ENCODE data around the gene TOMM20. TPM values are rescaled to one million over a fixed set of nuclear protein-coding genes. Genes with fewer than 3 reads are reported as not detected.

The TOMM20 gene
- total RNA-seq, 8 experiments from 2014 or later, result 110 to 371 (median 210) TPM

DNA sequence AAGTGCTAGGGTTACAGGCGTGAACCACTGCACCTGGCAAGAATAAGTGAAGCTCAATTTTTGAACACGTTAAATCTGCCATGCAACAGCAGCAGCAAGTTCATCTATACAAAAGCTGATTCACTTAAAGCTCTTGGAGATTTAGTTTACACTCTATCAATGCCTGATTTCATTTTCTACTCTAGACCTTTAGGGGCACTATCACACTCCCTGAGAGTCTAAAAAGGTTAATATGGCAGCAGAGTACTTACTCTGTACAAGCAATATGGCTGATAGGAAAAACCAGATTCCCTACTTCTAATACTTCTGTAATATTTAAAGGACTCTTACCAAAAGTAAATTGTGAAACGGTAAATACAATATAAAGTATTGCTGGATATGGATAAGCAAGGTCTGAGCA, 27.6 kb upstream of the TOMM20 start:
- no peak for ATAC-seq (replicated peaks in 6 of 8)

DNA sequence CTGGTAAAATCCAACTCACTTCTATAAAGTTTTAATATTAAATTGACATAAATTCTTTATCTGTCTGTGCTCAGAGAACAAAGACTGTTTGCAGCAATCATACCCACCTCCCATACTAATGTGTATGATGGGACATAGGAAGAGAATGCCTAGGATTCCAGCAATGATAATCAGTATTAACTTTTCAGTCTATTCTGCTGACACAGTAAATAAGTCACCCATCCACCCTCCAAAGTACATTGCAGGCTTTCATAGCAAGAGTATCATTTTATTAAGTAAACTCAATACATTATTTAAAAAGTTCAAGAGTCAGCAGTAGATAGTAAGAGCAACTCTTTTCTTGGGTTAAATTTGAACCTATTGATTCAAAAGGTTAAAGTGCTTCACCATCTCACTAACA, 23.6 kb upstream of the TOMM20 start:
- in situ Hi-C loops (cut with MboI; ENCODE audit: low pct_unique_long_range_greater_than_20kb in 2 of 9, low sequenced_read_pairs in 9 of 9, unreplicated experiment in 9 of 9), result no loop called here
- Histone ChIP-seq H3K4me1 (replicated peaks in 1 of 2) (no peaks in the 10 kb centered on the region), H3K27ac (no peak overlapping the region), H3K4me3 (no peak overlapping the region)
- no peak for ATAC-seq (replicated peaks in 6 of 8)

More for the DNA sequence above, 27.6 kb upstream of the TOMM20 start:
- H3K4me3 ChIP-seq, result no peak overlapping the region
- in situ Hi-C loops (cut with MboI; ENCODE audit: low pct_unique_long_range_greater_than_20kb in 2 of 9, low sequenced_read_pairs in 9 of 9, unreplicated experiment in 9 of 9), result no loop called here
- no peak overlapping the region for H3K27ac ChIP-seq
- H3K4me1 ChIP-seq (replicated peaks in 1 of 2), result peaks cover 3 to 9% of the 10 kb centered on the region in 2 donors
- 93 to 100% (median 100%) methylated on average over 1 to 3 of the region's 3 CpGs for whole genome bisulfite sequencing, 10 experiments

DNA sequence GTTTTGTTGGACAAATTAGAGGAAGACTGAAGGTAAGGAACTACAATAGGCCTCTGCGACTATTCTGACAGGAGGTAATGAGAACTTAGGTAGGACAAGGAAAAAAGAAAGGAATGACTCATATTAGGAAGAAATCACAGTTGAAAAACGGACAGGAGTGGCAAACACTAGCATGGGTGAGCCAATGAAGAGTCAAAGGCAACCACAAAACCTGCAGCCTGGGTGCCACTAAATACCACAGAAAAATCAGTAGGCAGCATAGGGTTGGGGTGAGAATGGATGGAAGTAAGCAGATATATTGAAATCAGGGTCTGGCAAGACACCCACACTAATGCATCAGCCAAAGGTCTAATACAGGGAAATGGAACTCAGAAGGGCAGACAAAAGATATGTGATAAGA, 22.4 kb upstream of the TOMM20 start:
- no peak for ATAC-seq (replicated peaks in 6 of 8)
- Histone ChIP-seq H3K4me1 (replicated peaks in 1 of 2) (no peaks in the 10 kb centered on the region), H3K4me3 (no peak overlapping the region), H3K27ac (no peak overlapping the region)
- in situ Hi-C loops (cut with MboI; ENCODE audit: low pct_unique_long_range_greater_than_20kb in 2 of 9, low sequenced_read_pairs in 9 of 9, unreplicated experiment in 9 of 9), result no loop called here
- whole genome bisulfite sequencing, 10 experiments, result 80 to 100% (median 100%) methylated on average over 1 to 2 of the region's 2 CpGs; no CpG with 5 or more reads in 1 of the 10 experiments

DNA sequence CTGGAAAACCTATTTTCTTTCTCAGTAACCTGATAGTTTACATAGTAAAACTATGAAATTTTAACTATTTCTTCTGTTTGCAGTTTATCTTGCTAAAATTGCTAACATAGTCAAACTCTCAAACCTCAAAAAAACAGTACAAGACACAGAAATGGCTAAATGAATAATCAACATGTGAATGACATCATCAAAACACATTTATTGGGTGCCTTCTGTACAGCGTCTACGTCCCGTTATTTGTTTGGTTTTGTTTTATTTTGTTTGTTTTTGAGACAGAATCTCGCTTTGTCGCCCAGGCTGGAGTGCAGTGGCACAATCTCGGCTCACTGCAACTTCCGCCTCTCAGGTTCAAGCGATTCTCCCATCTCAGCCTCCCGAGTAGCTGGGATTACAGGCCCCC, 21.2 kb upstream of the TOMM20 start:
- in situ Hi-C loops (cut with MboI; ENCODE audit: low pct_unique_long_range_greater_than_20kb in 2 of 9, low sequenced_read_pairs in 9 of 9, unreplicated experiment in 9 of 9), result no loop called here
- WGBS, 10 experiments, result 67 to 100% (median 96%) methylated on average over 1 to 9 of the region's 9 CpGs; no CpG with 5 or more reads in 2 of the 10 experiments
- H3K27ac ChIP-seq, result no peak overlapping the region
- ATAC-seq (replicated peaks in 6 of 8), result no peak
- no peaks in the 10 kb centered on the region for H3K4me1 ChIP-seq (replicated peaks in 1 of 2)
- no peak overlapping the region for H3K4me3 ChIP-seq

DNA sequence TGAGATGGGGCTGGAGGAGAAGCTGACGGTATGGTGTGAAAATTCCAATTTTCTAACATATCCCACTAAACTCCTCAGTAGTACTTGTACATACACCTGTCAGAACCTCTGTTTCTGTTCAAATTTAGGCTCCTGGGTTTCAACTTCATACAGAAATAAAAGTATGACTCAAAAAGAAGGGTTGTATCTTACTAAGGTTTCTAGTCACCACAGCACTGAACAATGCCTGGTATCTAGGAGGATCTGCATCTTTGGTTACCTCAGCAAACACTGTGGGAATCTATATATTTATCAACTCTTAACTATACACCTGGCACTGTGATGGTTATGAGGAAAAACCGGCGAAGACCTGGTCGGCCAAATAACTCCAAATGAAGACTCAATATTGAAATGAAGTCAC, 18.6 kb upstream of the TOMM20 start:
- H3K4me3 ChIP-seq, result no peak overlapping the region
- no peak for ATAC-seq (replicated peaks in 6 of 8)
- no peak overlapping the region for H3K27ac ChIP-seq
- in situ Hi-C loops (cut with MboI; ENCODE audit: low pct_unique_long_range_greater_than_20kb in 2 of 9, low sequenced_read_pairs in 9 of 9, unreplicated experiment in 9 of 9), result no loop called here
- no peaks in the 10 kb centered on the region for H3K4me1 ChIP-seq (replicated peaks in 1 of 2)
- WGBS, 10 experiments, result 79 to 100% (median 97%) methylated on average over 1 to 4 of the region's 4 CpGs; no CpG with 5 or more reads in 1 of the 10 experiments

DNA sequence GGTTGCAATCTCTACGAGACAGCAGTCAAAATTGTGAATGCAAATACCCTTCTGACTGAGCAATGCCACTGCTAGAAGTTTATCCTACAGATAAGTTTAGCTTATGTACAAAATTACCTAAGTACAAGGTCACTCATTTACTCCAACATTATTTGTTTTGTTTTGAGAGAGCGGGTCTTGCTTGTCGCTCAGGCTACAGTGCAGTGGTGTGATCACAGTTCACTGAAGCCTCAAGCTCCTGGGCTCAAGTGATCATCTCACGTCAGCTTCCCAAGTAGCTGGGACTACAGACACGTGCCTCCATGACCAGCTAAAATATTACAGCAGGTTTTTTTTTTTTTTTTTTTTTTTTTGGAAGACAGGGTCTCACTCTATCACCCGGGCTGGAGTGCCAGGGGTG, 17.0 kb upstream of the TOMM20 start:
- 86 to 100% (median 98%) methylated on average over 1 to 6 of the region's 6 CpGs; no CpG with 5 or more reads in 1 of the 10 experiments for WGBS, 10 experiments
- no peak for ATAC-seq (replicated peaks in 6 of 8)
- Histone ChIP-seq H3K27ac (no peak overlapping the region), H3K4me3 (no peak overlapping the region), H3K4me1 (replicated peaks in 1 of 2) (no peaks in the 10 kb centered on the region)
- in situ Hi-C loops (cut with MboI; ENCODE audit: low pct_unique_long_range_greater_than_20kb in 2 of 9, low sequenced_read_pairs in 9 of 9, unreplicated experiment in 9 of 9), result no loop called here

DNA sequence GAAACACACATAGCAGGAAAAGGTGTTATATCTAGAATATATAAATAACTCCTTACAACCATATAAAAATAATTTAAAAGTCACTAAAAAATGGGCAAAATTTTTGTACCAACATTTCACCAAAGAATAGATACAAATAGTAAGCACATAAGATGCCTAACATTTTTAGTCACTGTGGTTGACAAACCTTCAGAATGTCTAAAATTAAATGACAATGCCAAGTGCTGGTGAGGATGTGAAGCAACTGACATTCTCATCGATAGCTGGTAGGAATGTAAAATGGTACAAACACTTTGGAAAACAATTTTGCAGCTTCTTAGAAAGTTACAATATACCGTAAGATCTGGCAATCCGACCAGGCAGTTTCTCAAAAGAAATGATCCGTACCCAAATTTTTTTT, 14.4 kb upstream of the TOMM20 start:
- no peak overlapping the region for H3K27ac ChIP-seq
- in situ Hi-C loops (cut with MboI; ENCODE audit: low pct_unique_long_range_greater_than_20kb in 2 of 9, low sequenced_read_pairs in 9 of 9, unreplicated experiment in 9 of 9), result no loop called here
- peaks cover 12 to 13% of the 10 kb centered on the region in 2 donors for H3K4me1 ChIP-seq (replicated peaks in 1 of 2)
- 75 to 100% (median 96%) methylated on average over 2 to 4 of the region's 4 CpGs; no CpG with 5 or more reads in 1 of the 10 experiments for WGBS, 10 experiments
- no peak for ATAC-seq (replicated peaks in 6 of 8)
- H3K4me3 ChIP-seq, result no peak overlapping the region

DNA sequence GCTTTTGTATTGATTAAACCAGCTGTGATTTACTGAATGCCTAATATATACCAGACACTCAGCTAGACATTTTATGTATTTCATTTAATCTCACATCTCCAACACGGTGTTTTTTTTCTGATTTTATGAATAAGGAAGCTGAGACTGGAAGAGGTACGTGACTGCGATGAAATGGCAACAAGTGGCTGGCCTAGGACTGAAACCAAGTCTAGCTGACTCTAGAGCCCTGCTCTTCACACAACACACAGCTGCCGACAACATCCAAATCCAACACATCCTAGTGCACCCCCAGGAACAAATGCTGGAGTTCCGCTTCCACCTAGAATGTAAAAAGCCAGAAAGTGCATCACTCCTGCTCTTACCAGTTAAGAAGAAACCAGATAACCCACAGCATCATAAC, 10.7 kb upstream of the TOMM20 start:
- H3K27ac ChIP-seq, result peak overlapping the region in 1 of 2 donors; percentile 24
- peaks cover 12 to 13% of the 10 kb centered on the region in 2 donors for H3K4me1 ChIP-seq (replicated peaks in 1 of 2)
- no peak for ATAC-seq (replicated peaks in 6 of 8)
- no peak overlapping the region for H3K4me3 ChIP-seq
- 75 to 100% (median 96%) methylated on average over 1 to 5 of the region's 5 CpGs; no CpG with 5 or more reads in 1 of the 10 experiments for WGBS, 10 experiments
- in situ Hi-C loops (cut with MboI; ENCODE audit: low pct_unique_long_range_greater_than_20kb in 2 of 9, low sequenced_read_pairs in 9 of 9, unreplicated experiment in 9 of 9), result no loop called here

DNA sequence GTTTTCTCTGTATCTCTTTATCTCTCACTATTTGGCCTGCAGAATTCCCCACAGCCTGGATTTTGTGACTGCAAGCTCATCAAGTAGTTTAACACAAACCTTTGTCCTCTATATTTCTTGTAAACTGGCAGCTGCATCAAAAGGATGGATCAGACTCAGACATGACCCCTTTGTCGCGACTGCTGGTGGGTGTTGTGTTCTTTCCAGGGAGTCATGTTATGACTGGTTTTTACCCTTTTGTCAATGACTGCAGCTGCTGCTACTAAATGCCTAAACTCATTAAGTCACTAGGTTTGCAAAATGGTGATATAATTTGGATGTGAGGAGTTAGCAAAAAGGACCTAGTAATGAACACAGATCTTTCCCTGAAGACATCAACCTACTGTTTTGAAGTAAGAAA, 10.2 kb upstream of the TOMM20 start:
- 57 to 93% (median 71%) methylated on average over 2 of the region's 2 CpGs; no CpG with 5 or more reads in 5 of the 10 experiments for WGBS, 10 experiments
- Histone ChIP-seq H3K4me1 (replicated peaks in 1 of 2) (peaks cover 12 to 13% of the 10 kb centered on the region in 2 donors), H3K27ac (no peak overlapping the region), H3K4me3 (no peak overlapping the region)
- in situ Hi-C loops (cut with MboI; ENCODE audit: low pct_unique_long_range_greater_than_20kb in 2 of 9, low sequenced_read_pairs in 9 of 9, unreplicated experiment in 9 of 9), result no loop called here
- ATAC-seq (replicated peaks in 6 of 8), result peak in 5 of 8 experiments; percentile 19 to 44 (median 36)

DNA sequence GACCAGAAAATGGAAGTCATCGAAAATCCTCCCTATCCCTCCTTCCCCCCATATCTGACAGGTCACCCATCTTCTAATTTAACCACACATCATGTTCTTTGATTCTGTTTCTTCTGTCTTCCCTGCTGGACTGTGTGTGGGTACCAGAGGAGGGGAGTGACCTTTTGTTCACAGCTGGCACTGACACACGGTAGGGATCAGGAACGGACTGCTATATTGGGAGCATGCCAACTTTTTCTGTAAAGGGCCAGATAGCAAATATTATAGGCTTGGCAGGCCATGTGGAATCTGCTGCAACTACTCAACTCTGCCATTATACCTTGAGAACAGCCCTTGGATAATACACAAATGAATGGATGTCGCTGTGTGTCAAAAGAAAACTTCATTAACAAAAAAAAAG, 7.5 kb upstream of the TOMM20 start:
- 20 to 100% (median 75%) methylated on average over 1 to 4 of the region's 4 CpGs for WGBS, 10 experiments
- Histone ChIP-seq H3K4me1 (replicated peaks in 1 of 2) (peaks cover 12 to 13% of the 10 kb centered on the region in 2 donors), H3K4me3 (no peak overlapping the region), H3K27ac (no peak overlapping the region)
- ATAC-seq (replicated peaks in 6 of 8), result no peak
- in situ Hi-C loops (cut with MboI; ENCODE audit: low pct_unique_long_range_greater_than_20kb in 2 of 9, low sequenced_read_pairs in 9 of 9, unreplicated experiment in 9 of 9), result no loop called here

DNA sequence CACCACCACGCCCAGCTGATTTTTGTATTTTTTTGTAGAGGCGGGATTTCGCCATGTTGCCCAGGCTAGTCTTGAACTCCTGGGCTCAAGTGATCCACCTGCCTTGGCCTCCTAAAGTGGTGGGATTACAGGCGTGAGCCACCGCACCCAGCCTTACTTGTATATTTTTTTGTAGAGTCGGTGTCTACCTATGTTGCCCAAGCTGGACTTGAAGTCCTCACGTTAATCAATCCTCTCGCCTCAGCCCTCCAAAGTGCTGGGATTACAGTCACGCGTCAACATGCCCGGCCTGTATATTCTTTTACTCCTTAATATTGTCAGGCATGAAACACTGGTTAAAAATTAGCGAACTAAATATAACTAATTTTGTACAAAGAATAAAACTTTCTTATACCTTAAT, 5.5 kb upstream of the TOMM20 start:
- in situ Hi-C loops (cut with MboI; ENCODE audit: low pct_unique_long_range_greater_than_20kb in 2 of 9, low sequenced_read_pairs in 9 of 9, unreplicated experiment in 9 of 9), result no loop called here
- no peak for ATAC-seq (replicated peaks in 6 of 8)
- no peak overlapping the region for H3K4me3 ChIP-seq
- H3K27ac ChIP-seq, result no peak overlapping the region
- WGBS, 10 experiments, result 91 to 97% (median 97%) methylated on average over 3 to 12 of the region's 12 CpGs; no CpG with 5 or more reads in 1 of the 10 experiments
- H3K4me1 ChIP-seq (replicated peaks in 1 of 2), result peaks cover 9 to 13% of the 10 kb centered on the region in 2 donors

DNA sequence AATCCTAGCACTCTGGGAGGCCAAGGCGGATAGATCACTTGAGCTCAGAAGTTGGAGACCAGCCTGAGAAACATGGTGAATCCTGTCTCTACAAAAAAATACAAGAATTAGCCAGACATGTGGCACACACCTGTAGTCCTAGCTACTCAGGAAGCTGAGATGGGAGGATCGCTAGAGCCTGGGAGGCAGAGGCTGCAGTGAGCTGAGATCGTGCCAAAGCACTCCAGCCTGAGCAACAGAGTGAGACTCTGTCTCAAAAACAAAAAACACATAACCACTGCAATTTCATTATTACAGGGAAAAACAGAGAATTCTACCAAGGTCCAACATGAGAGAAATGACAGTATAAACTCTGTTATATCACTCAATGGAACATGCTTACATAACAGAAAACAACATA, 4.4 kb upstream of the TOMM20 start:
- Histone ChIP-seq H3K27ac (no peak overlapping the region), H3K4me3 (no peak overlapping the region), H3K4me1 (replicated peaks in 1 of 2) (peaks cover 0 to 8% of the 10 kb centered on the region in 2 donors)
- 77 to 100% (median 96%) methylated on average over 1 to 3 of the region's 3 CpGs; no CpG with 5 or more reads in 3 of the 10 experiments for WGBS, 10 experiments
- in situ Hi-C loops (cut with MboI; ENCODE audit: low pct_unique_long_range_greater_than_20kb in 2 of 9, low sequenced_read_pairs in 9 of 9, unreplicated experiment in 9 of 9), result no loop called here
- ATAC-seq (replicated peaks in 6 of 8), result no peak

DNA sequence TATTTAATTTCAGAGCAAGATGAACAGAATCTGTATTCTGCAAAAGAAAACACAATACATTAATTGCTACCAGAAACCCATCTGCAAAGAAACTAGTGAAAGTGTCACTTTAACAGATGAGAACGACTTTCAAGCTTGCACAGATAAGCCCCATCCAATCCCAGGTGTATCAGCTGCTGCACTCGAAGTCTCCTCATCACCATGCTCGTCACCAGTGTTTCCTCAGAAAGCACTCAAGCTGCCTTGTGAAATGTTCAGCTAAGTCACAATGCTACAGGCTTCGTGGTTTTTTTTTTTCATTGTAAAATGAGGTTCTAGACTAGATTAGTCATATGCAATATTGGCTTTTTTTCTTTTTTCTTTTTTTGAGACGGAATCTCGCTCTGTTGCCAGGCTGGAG, 3.3 kb upstream of the TOMM20 start:
- Histone ChIP-seq H3K27ac (no peak overlapping the region), H3K4me3 (no peak overlapping the region), H3K4me1 (replicated peaks in 1 of 2) (peaks cover 0 to 10% of the 10 kb centered on the region in 2 donors)
- in situ Hi-C loops (cut with MboI; ENCODE audit: low pct_unique_long_range_greater_than_20kb in 2 of 9, low sequenced_read_pairs in 9 of 9, unreplicated experiment in 9 of 9), result no loop called here
- 40 to 100% (median 88%) methylated on average over 1 to 6 of the region's 6 CpGs for WGBS, 10 experiments
- ATAC-seq (replicated peaks in 6 of 8), result no peak

DNA sequence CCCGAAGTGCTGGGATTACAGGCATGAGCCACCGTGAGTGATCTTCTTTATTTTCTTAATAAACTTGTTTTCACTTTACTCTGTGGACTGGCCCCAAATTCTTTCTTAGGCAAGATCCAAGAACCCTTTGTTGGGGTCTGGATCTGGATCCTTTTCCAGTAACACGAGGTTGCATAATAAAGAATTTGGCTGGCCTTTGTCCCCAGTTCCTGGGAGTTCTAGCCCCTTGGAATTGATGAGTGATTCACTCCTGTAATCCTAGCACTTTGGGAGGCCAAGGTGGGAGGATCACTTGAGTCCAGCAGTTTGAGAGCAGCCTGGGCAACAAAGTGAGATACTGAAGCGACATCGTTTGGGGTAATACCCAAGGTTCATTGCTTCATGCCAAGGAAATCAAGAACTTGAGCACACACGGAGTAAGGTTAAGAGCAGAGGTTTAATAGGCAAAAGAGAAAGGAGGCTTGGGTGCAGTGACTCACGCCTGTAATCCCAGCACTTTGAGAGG, 2.2 kb upstream of the TOMM20 start:
- Histone ChIP-seq H3K4me1 (replicated peaks in 1 of 2) (peaks cover 7 to 17% of the 10 kb centered on the region in 2 donors), H3K4me3 (no peak overlapping the region), H3K27ac (no peak overlapping the region)
- 73 to 100% (median 92%) methylated on average over 1 to 7 of the region's 7 CpGs; no CpG with 5 or more reads in 2 of the 10 experiments for WGBS, 10 experiments
- ATAC-seq (replicated peaks in 6 of 8), result no peak
- in situ Hi-C loops (cut with MboI; ENCODE audit: low pct_unique_long_range_greater_than_20kb in 2 of 9, low sequenced_read_pairs in 9 of 9, unreplicated experiment in 9 of 9), result no loop called here
